H1 (cell line): ENCODE measurements around the gene GRK7. TPM values are rescaled to one million over a fixed set of nuclear protein-coding genes. Genes with fewer than 3 reads are reported as not detected.

ENCODE experiments used
- CTCF ChIA-PET: fragments of 300-600 bp; sonication (Branson Sonifier 250); formaldehyde crosslinking; loops from one replicate; lab custom pipeline; 2021; ENCODE audit not compliant: partially characterized antibody; lab: Charles Lee
- POLR2A ChIA-PET: fragments of 300-600 bp; sonication (Branson Sonifier 250); formaldehyde crosslinking; loops from one replicate; lab custom pipeline; 2021; ENCODE audit warnings: inconsistent platforms; ENCODE audit not compliant: partially characterized antibody; lab: Charles Lee
- DNase-seq, 2 experiments: peaks; one replicate each; pipeline versions ENCODE4 v3.0.0 to v3.0.0-alpha.2; 2010 to 2022; ENCODE audit warnings: low spot score in 2 of 2, low read depth in 1 of 2, mixed read lengths in 1 of 2
- FAIRE-seq: peaks from 2 replicates; lab custom pipeline; 2011; peaks lifted over from hg19 to GRCh38; lab: Jason Lieb, UNC
- H2AFZ ChIP-seq: 2 replicates; pipeline ENCODE4 v1.8.1; 2012; ENCODE audit warnings: low read length, inconsistent platforms
- H2AK5ac ChIP-seq: 2 replicates; pipeline ENCODE4 v1.6.1; 2013; ENCODE audit warnings: low read depth, low read length
- H2BK120ac ChIP-seq: replicated peaks from 2 replicates; pipeline ENCODE3; 2013; ENCODE audit warnings: low read depth, low read length, inconsistent platforms
- H2BK12ac ChIP-seq: 2 replicates; pipeline ENCODE4 v1.6.1; 2013; ENCODE audit warnings: low read depth, low read length
- H2BK15ac ChIP-seq: 2 replicates; pipeline ENCODE4 v1.6.1; 2013; ENCODE audit warnings: low read length
- H2BK20ac ChIP-seq: 2 replicates; pipeline ENCODE4 v1.6.1; 2013; ENCODE audit warnings: low read length
- H2BK5ac ChIP-seq: 2 replicates; pipeline ENCODE4 v1.6.1; 2013; ENCODE audit warnings: low read depth, low read length
- H3K14ac ChIP-seq: 2 replicates; pipeline ENCODE4 v1.6.1; 2013; ENCODE audit warnings: inconsistent platforms; ENCODE audit not compliant: insufficient read length
- H3K18ac ChIP-seq: 2 replicates; pipeline ENCODE4 v1.6.1; 2013; ENCODE audit warnings: low read length; ENCODE audit errors: extremely low read depth
- H3K23ac ChIP-seq: 2 replicates; pipeline ENCODE4 v1.6.1; 2013; ENCODE audit warnings: inconsistent platforms; ENCODE audit not compliant: insufficient read length
- H3K23me2 ChIP-seq: 2 replicates; pipeline ENCODE4 v1.6.1; 2013; ENCODE audit warnings: low read depth, low read length
- H3K27ac ChIP-seq: 2 replicates; pipeline ENCODE4 v1.6.1; 2011; ENCODE audit warnings: low read depth, low read length, inconsistent platforms
- H3K27me3 ChIP-seq, 4 experiments: replicated peaks in 1 of 4; 1 replicate in 1 of 4; 2 replicates in 3 of 4; pipeline versions ENCODE4 v1.6.1 to v1.8.1; 2011 to 2013; ENCODE audit warnings: low read length in 3 of 4, mild to moderate bottlenecking in 3 of 4, inconsistent platforms in 2 of 4, mixed read lengths in 2 of 4, moderate library complexity in 1 of 4; ENCODE audit not compliant: control insufficient read depth in 3 of 4, insufficient read depth in 3 of 4; ENCODE audit errors: extremely low read depth in 1 of 4
- H3K36me3 ChIP-seq, 4 experiments: 2 replicates each; pipeline versions ENCODE4 v1.6.1 to v1.8.1; 2011 to 2013; ENCODE audit warnings: mild to moderate bottlenecking in 4 of 4, low read length in 3 of 4, moderate library complexity in 2 of 4, control low read depth in 1 of 4, inconsistent platforms in 1 of 4; ENCODE audit not compliant: insufficient read depth in 4 of 4, control insufficient read depth in 2 of 4
- H3K4ac ChIP-seq: replicated peaks from 2 replicates; pipeline ENCODE3; 2013; ENCODE audit warnings: low read length, low read depth, mixed read lengths, inconsistent platforms; ENCODE audit not compliant: insufficient read length
- H3K4me1 ChIP-seq, 4 experiments: replicated peaks in 1 of 4; 1 replicate in 1 of 4; 2 replicates in 3 of 4; pipeline versions ENCODE4 v1.6.1 to v1.8.1; 2011 to 2013; ENCODE audit warnings: low read length in 3 of 4, inconsistent platforms in 2 of 4, mixed read lengths in 1 of 4; ENCODE audit not compliant: insufficient read depth in 4 of 4, control insufficient read depth in 3 of 4
- H3K4me2 ChIP-seq, 2 experiments: 2 replicates each; pipeline versions ENCODE4 v1.6.1 to v1.8.1; 2011 to 2013; ENCODE audit warnings: low read depth in 2 of 2, low read length in 2 of 2, control low read depth in 1 of 2, inconsistent platforms in 1 of 2, mild to moderate bottlenecking in 1 of 2; ENCODE audit not compliant: insufficient read depth in 1 of 2
- H3K4me3 ChIP-seq, 4 experiments: fragments of 200-600, 300-600 bp in 1 of 4; sonication (generic), shearing (Covaris generic), sonication (Bioruptor Twin) in 1 of 4; 2 replicates each; pipeline versions ENCODE4 v1.5.1 to v1.8.1; 2011 to 2016; ENCODE audit warnings: low read length in 4 of 4, low read depth in 3 of 4, control low read depth in 2 of 4, inconsistent platforms in 2 of 4, mild to moderate bottlenecking in 2 of 4, mixed read lengths in 1 of 4, moderate library complexity in 1 of 4; ENCODE audit not compliant: insufficient read depth in 2 of 4; ENCODE audit errors: extremely low read depth in 1 of 4
- H3K56ac ChIP-seq: replicated peaks from 2 replicates; pipeline ENCODE3; 2013; ENCODE audit warnings: low read depth, mild to moderate bottlenecking, mixed read lengths, low read length, inconsistent platforms; ENCODE audit not compliant: insufficient read length
- H3K79me1 ChIP-seq: 2 replicates; pipeline ENCODE4 v1.6.1; 2013; ENCODE audit warnings: low read depth, low read length, control low read depth
- H3K79me2 ChIP-seq, 2 experiments: 2 replicates each; pipeline versions ENCODE4 v1.6.1 to v1.8.1; 2012 to 2013; ENCODE audit warnings: low read length in 2 of 2, mild to moderate bottlenecking in 2 of 2, inconsistent platforms in 1 of 2; ENCODE audit not compliant: insufficient read depth in 2 of 2, control insufficient read depth in 1 of 2
- H3K9ac ChIP-seq, 4 experiments: replicated peaks in 1 of 4; 1 replicate in 1 of 4; 2 replicates in 3 of 4; pipeline versions ENCODE4 v1.6.1 to v1.8.1; 2011 to 2013; ENCODE audit warnings: low read depth in 3 of 4, low read length in 3 of 4, control low read depth in 2 of 4, mild to moderate bottlenecking in 2 of 4, moderate library complexity in 2 of 4, inconsistent platforms in 1 of 4; ENCODE audit errors: extremely low read depth in 1 of 4
- H3K9me3 ChIP-seq, 2 experiments: 2 replicates each; pipeline versions ENCODE4 v1.6.1 to v1.8.1; 2012 to 2013; ENCODE audit warnings: mild to moderate bottlenecking in 2 of 2, moderate library complexity in 2 of 2, control low read depth in 1 of 2, inconsistent platforms in 1 of 2, low read depth in 1 of 2, low read length in 1 of 2, mixed read lengths in 1 of 2; ENCODE audit not compliant: insufficient read depth in 2 of 2
- H4K20me1 ChIP-seq, 2 experiments: replicated peaks in 1 of 2; 2 replicates each; pipeline versions ENCODE3 to v1.8.1; 2011 to 2013; ENCODE audit warnings: inconsistent platforms in 2 of 2, low read length in 2 of 2, mild to moderate bottlenecking in 1 of 2; ENCODE audit not compliant: insufficient read depth in 2 of 2, control insufficient read depth in 1 of 2
- H4K5ac ChIP-seq: 2 replicates; pipeline ENCODE4 v1.6.1; 2013; ENCODE audit warnings: low read length, low read depth, mixed read lengths, inconsistent platforms; ENCODE audit not compliant: insufficient read length
- H4K8ac ChIP-seq: 2 replicates; pipeline ENCODE4 v1.8.0; 2013; ENCODE audit warnings: mild to moderate bottlenecking, moderate library complexity, low read length, inconsistent platforms; ENCODE audit not compliant: insufficient read depth; ENCODE audit errors: extremely low read depth
- H4K91ac ChIP-seq: replicated peaks from 2 replicates; pipeline ENCODE3; 2013; ENCODE audit warnings: low read length, mixed read lengths, inconsistent platforms; ENCODE audit not compliant: insufficient read length
- CTCF ChIP-seq, 3 experiments: IDR thresholded peaks; 1 replicate in 2 of 3; 2 replicates in 1 of 3; pipeline versions ENCODE4 v1.5.1 to v1.6.1; 2011; ENCODE audit warnings: low read length in 3 of 3, mild to moderate bottlenecking in 3 of 3, inconsistent platforms in 2 of 3, low read depth in 1 of 3, moderate library complexity in 1 of 3; ENCODE audit not compliant: insufficient read depth in 1 of 3; ENCODE audit errors: control extremely low read depth in 1 of 3
- POU5F1 ChIP-seq: IDR thresholded peaks from 2 replicates; pipeline ENCODE4 v1.6.1; 2011; ENCODE audit warnings: low read depth, mild to moderate bottlenecking, low read length, moderate library complexity
- RAD21 ChIP-seq, 2 experiments: IDR thresholded peaks in 1 of 2; conservative IDR thresholded peaks in 1 of 2; 2 replicates each; pipeline ENCODE4 v1.6.1; 2011; ENCODE audit warnings: low read depth in 2 of 2, low read length in 2 of 2, improper control_type of control experiment in 1 of 2, inconsistent platforms in 1 of 2, mild to moderate bottlenecking in 1 of 2, moderate library complexity in 1 of 2
- WGBS, 2 experiments: shearing (Covaris generic) in 1 of 2; methylation state at CpG; one replicate each; pipeline versions ENCODE4 v1.1.6 to v1.1.7; 2013 to 2015; ENCODE audit warnings: low lambda C conversion rate in 2 of 2, mixed read lengths in 2 of 2, inconsistent platforms in 1 of 2, low coverage in 1 of 2, missing lambda C conversion rate in 1 of 2; ENCODE audit not compliant: insufficient replicate concordance in 2 of 2, insufficient coverage in 1 of 2, insufficient read length in 1 of 2; ENCODE audit errors: extremely low coverage in 1 of 2, missing lambda C conversion rate in 1 of 2; 5-methylcytosine and 5-hydroxymethylcytosine counted together
- polyA plus RNA-seq, 7 experiments: library from polyadenylated mRNA; depleted of rRNA in 3 of 7; stranded (reverse) in 5 of 7; unstranded in 2 of 7; fragments of >200 nt in 5 of 7; fragments of 200-250 nt in 2 of 7; gene quantifications; 1 replicate in 5 of 7; 2 replicates in 1 of 7; 4 replicates in 1 of 7; pipeline versions ENCODE4 v1.2.1 to v1.2.3, GENCODE V29; 2011 to 2013; ENCODE audit warnings: missing spikeins in 2 of 7, mixed read lengths in 2 of 7
- total RNA-seq: library from RNA; stranded (reverse); fragmentation: NEBNext Ultra II Directional; extraction: Animal tissue kit (Norgen Biotek cat#: 25700); gene quantifications from 2 replicates; pipeline ENCODE4 v1.2.1, GENCODE V29; 2021

The GRK7 gene
- total and polyA plus RNA-seq, 2 of the 8 experiments (the other 6 are each of a cell fraction or from before 2014, with no cell fraction given): not detected

GRCh38 chr3:141729240-141729639 lies 34.0 kb upstream of the GRK7 start:
- H3K36me3 ChIP-seq: no peaks in the 10 kb centered on the region
- H2AFZ ChIP-seq: no peak overlapping the region
- no peak overlapping the region for H2AK5ac ChIP-seq
- H4K5ac ChIP-seq: no peak overlapping the region
- no peak overlapping the region for H3K27ac ChIP-seq
- DNase-seq: no peak
- H3K79me2 ChIP-seq: no peaks in the 10 kb centered on the region
- no peaks in the 10 kb centered on the region for H3K27me3 ChIP-seq
- WGBS, 2 experiments: 67% methylated on average over 4 of the region's 4 CpGs; no CpG with 5 or more reads in 1 of the 2 experiments
- H4K8ac ChIP-seq: no peak overlapping the region
- no peak overlapping the region for H2BK12ac ChIP-seq
- no peak overlapping the region for H3K9ac ChIP-seq
- H2BK20ac ChIP-seq: no peak overlapping the region
- no peak overlapping the region for H3K4me2 ChIP-seq
- no peaks in the 10 kb centered on the region for H3K79me1 ChIP-seq
- H2BK5ac ChIP-seq: no peak overlapping the region
- no peak overlapping the region for H3K18ac ChIP-seq
- FAIRE-seq: no peak
- ChIA-PET POLR2A (no interaction called here), CTCF (interaction anchor here (3.0 kb wide), 1 partner anchor 16 kb away, joined by 16 read pairs; no protein-coding TSS in a partner anchor)
- H3K4ac ChIP-seq: no peak overlapping the region
- H3K14ac ChIP-seq: no peak overlapping the region
- TF ChIP-seq CTCF (IDR thresholded peaks at IDR 0.05; ENCODE audit: control extremely low read depth in 1 of 3, insufficient read depth in 1 of 3, low read depth in 1 of 3, low read length in 3 of 3) (peak; percentile 36 to 50 (median 43)), RAD21 (IDR thresholded peaks at IDR 0.05 in 1 of 2, conservative IDR thresholded peaks at IDR 0.05 in 1 of 2; ENCODE audit: low read depth in 2 of 2, low read length in 2 of 2) (peak; percentile 24 to 27; a peak in 2 of 4 replicates), POU5F1 (no peak)
- no peaks in the 10 kb centered on the region for H3K4me1 ChIP-seq
- no peak overlapping the region for H3K4me3 ChIP-seq
- H3K56ac ChIP-seq: no peak overlapping the region
- H4K20me1 ChIP-seq: no peaks in the 10 kb centered on the region
- H3K9me3 ChIP-seq: no peaks in the 10 kb centered on the region
- H2BK120ac ChIP-seq: no peak overlapping the region
- no peak overlapping the region for H3K23ac ChIP-seq
- no peak overlapping the region for H4K91ac ChIP-seq
- H2BK15ac ChIP-seq: no peak overlapping the region
- H3K23me2 ChIP-seq: peaks cover 2% of the 10 kb centered on the region; the same call in 1 of the 2 replicates
